HepG2 (cell line): Measurements from ENCODE around the gene USP1. TPM values are rescaled to one million over a fixed set of nuclear protein-coding genes. Genes with fewer than 3 reads are reported as not detected.

Experiments
- CERS6 ChIP-seq: sonication (generic); formaldehyde crosslinking; IDR thresholded peaks from 2 replicates; pipeline ENCODE4 v1.5.0; 2020; ENCODE audit warnings: missing genetic modification reagents
- E2F2 ChIP-seq: sonication (generic); formaldehyde crosslinking; IDR thresholded peaks from 2 replicates; pipeline ENCODE4 v1.4.0; 2020; ENCODE audit warnings: missing genetic modification reagents, borderline replicate concordance
- GLMP ChIP-seq: sonication (generic); formaldehyde crosslinking; IDR thresholded peaks from 2 replicates; pipeline ENCODE4 v1.9.0; 2021; ENCODE audit warnings: missing genetic modification reagents, mild to moderate bottlenecking, borderline replicate concordance
- HIVEP1 ChIP-seq: sonication (generic); formaldehyde crosslinking; IDR thresholded peaks from 2 replicates; pipeline ENCODE4 v1.4.0; 2020; ENCODE audit warnings: mild to moderate bottlenecking, missing genetic modification reagents
- HNRNPLL ChIP-seq: fragments of 200-400 bp; formaldehyde crosslinking; IDR thresholded peaks from 2 replicates; pipeline ENCODE4 v1.6.1; 2017; ENCODE audit warnings: mild to moderate bottlenecking, low read depth, low read length; ENCODE audit not compliant: poor library complexity, severe bottlenecking
- SOX6 ChIP-seq, 2 experiments: fragments of 450-650 bp in 1 of 2; sonication (generic) in 1 of 2; formaldehyde crosslinking in 1 of 2; IDR thresholded peaks; 2 replicates each; pipeline versions ENCODE4 v1.4.0 to v1.6.1; 2017 to 2020; ENCODE audit warnings: antibody characterized with exemption in 1 of 2, mild to moderate bottlenecking in 1 of 2, missing genetic modification reagents in 1 of 2
- TCF12 ChIP-seq, 2 experiments: fragments of 450-650 bp in 1 of 2; sonication (generic) in 1 of 2; formaldehyde crosslinking in 1 of 2; IDR thresholded peaks; 2 replicates each; pipeline versions ENCODE4 v1.6.1 to v1.8.0; 2017 to 2022; ENCODE audit warnings: antibody characterized with exemption in 1 of 2, mild to moderate bottlenecking in 1 of 2, missing genetic modification reagents in 1 of 2, moderate library complexity in 1 of 2
- ZBTB33 ChIP-seq: sonication (generic); formaldehyde crosslinking; IDR thresholded peaks from 2 replicates; pipeline ENCODE4 v1.4.0; 2020; ENCODE audit warnings: missing genetic modification reagents
- ZIK1 ChIP-seq: sonication (generic); formaldehyde crosslinking; IDR thresholded peaks from 2 replicates; pipeline ENCODE4 v1.5.0; 2020; ENCODE audit warnings: mild to moderate bottlenecking, low read depth, missing genetic modification reagents, borderline replicate concordance
- ZNF281 ChIP-seq: sonication (generic); formaldehyde crosslinking; IDR thresholded peaks from 2 replicates; pipeline ENCODE4 v1.4.0; 2020; ENCODE audit warnings: missing genetic modification reagents, borderline replicate concordance
- ZNF317 ChIP-seq: sonication (generic); formaldehyde crosslinking; IDR thresholded peaks from 2 replicates; pipeline ENCODE4 v1.5.0; 2020; ENCODE audit warnings: mild to moderate bottlenecking, missing genetic modification reagents
- ZNF614 ChIP-seq: IDR thresholded peaks from 2 replicates; pipeline ENCODE4 v1.6.1; 2018; ENCODE audit warnings: missing biosample characterization, missing genetic modification reagents, inconsistent platforms, borderline replicate concordance
- ZNF747 ChIP-seq: sonication (generic); formaldehyde crosslinking; IDR thresholded peaks from 2 replicates; pipeline ENCODE4 v1.8.1; 2023; ENCODE audit warnings: missing genetic modification reagents, mild to moderate bottlenecking, borderline replicate concordance
- ZNF841 ChIP-seq: sonication (generic); formaldehyde crosslinking; IDR thresholded peaks from 2 replicates; pipeline ENCODE4 v1.8.1; 2023; ENCODE audit warnings: missing genetic modification reagents, borderline replicate concordance
- polyA plus RNA-seq, 8 experiments: library from polyadenylated mRNA; depleted of rRNA in 3 of 8; stranded (reverse) in 7 of 8; unstranded in 1 of 8; fragments of >200 nt; fragmentation: Illumina TruSeq in 4 of 8; extraction: Trizol in 4 of 8; gene quantifications; 2 replicates each; pipeline versions ENCODE4 v1.2.1 to v1.2.3, GENCODE V29; 2011 to 2016; ENCODE audit warnings: low read depth in 4 of 8, missing spikeins in 1 of 8, mixed read lengths in 1 of 8; ENCODE audit not compliant: insufficient read depth in 1 of 8
- total RNA-seq, 5 experiments: library from RNA; depleted of rRNA; stranded (reverse); fragments of >200 nt; fragmentation: Illumina TruSeq; extraction: Trizol; gene quantifications; 2 replicates each; pipeline ENCODE4 v1.2.3, GENCODE V29; 2016; ENCODE audit warnings: low read depth in 1 of 5

The USP1 gene
- total and polyA plus RNA-seq, 2 of the 13 experiments (the other 11 are each of a cell fraction or from before 2014, with no cell fraction given): 9.0 to 64.6 TPM

GRCh38 chr1:62436466-62437272, at the start of gene USP1 (continued):
- TF ChIP-seq ZBTB33 (CRISPR knock-in tag) (0 out of 2 replicates have a peak, but pooled peaks have one; percentile 19), ZNF614 (no peak; the same call in 1 of the 2 replicates), TCF12 (IDR thresholded peaks at IDR 0.05) (no peak), TCF12 (CRISPR knock-in tag; IDR thresholded peaks at IDR 0.05) (peak; percentile 71; the same call in 1 of the 2 replicates), SOX6 (IDR thresholded peaks at IDR 0.05) (no peak), SOX6 (CRISPR knock-in tag; IDR thresholded peaks at IDR 0.05) (peak; percentile 40), ZNF747 (CRISPR knock-in tag) (0 out of 2 replicates have a peak, but pooled peaks have one; percentile 30), CERS6 (CRISPR knock-in tag) (no peak), ZNF281 (CRISPR knock-in tag) (no peak), E2F2 (CRISPR knock-in tag) (peak; percentile 65; the same call in 1 of the 2 replicates), HIVEP1 (CRISPR knock-in tag) (peak; percentile 81), ZIK1 (CRISPR knock-in tag) (0 out of 2 replicates have a peak, but pooled peaks have one; percentile 50), GLMP (no peak), ZNF841 (CRISPR knock-in tag) (no peak), HNRNPLL (peak; percentile 96), ZNF317 (CRISPR knock-in tag) (peak; percentile 83)
